Spinal cord (tissue), 10 donors: ENCODE data around the gene LAPTM5. TPM values are rescaled to one million over a fixed set of nuclear protein-coding genes. Genes with fewer than 3 reads are reported as not detected.

Source experiments
- DNase-seq, 6 donors: peaks; one replicate each; pipeline versions ENCODE4 v3.0.0 to v3.0.0-alpha.2; 2013 to 2015; ENCODE audit warnings: low spot score in 6 of 6, low read depth in 4 of 6
- H3K27ac ChIP-seq: one replicate; pipeline ENCODE4 v1.5.1; 2013; ENCODE audit warnings: low read depth, low read length, control low read depth
- H3K27me3 ChIP-seq: one replicate; pipeline ENCODE4 v1.6.1; 2013; ENCODE audit warnings: low read length; ENCODE audit not compliant: control insufficient read depth, insufficient read depth
- H3K36me3 ChIP-seq: one replicate; pipeline ENCODE4 v1.6.1; 2013; ENCODE audit warnings: low read length; ENCODE audit not compliant: control insufficient read depth, insufficient read depth
- H3K4me1 ChIP-seq: one replicate; pipeline ENCODE4 v1.6.1; 2013; ENCODE audit warnings: low read length; ENCODE audit not compliant: control insufficient read depth, insufficient read depth
- H3K4me3 ChIP-seq: one replicate; pipeline ENCODE4 v1.5.1; 2013; ENCODE audit warnings: low read depth, low read length, control low read depth
- H3K9me3 ChIP-seq: one replicate; pipeline ENCODE4 v1.6.1; 2013; ENCODE audit warnings: low read length; ENCODE audit not compliant: control insufficient read depth, insufficient read depth
- WGBS: methylation state at CpG from one replicate; pipeline ENCODE4 v1.1.5; 2013; ENCODE audit warnings: missing lambda C conversion rate; ENCODE audit not compliant: insufficient coverage; 5-methylcytosine and 5-hydroxymethylcytosine counted together
- polyA plus RNA-seq, 2 donors: library from polyadenylated mRNA; unstranded; fragments of 120-200 nt; gene quantifications; one replicate each; pipeline ENCODE4 v1.2.1, GENCODE V29; 2013; ENCODE audit not compliant: insufficient read length in 2 of 2
- total RNA-seq, 2 donors: library from RNA; depleted of rRNA in 1 of 2; stranded (reverse); fragments of 120-200 nt in 1 of 2; fragments of >200 nt in 1 of 2; gene quantifications; one replicate each; pipeline versions ENCODE4 v1.2.3 to v1.2.4, GENCODE V29; 2013 to 2014
- donor health status: healthy.

The LAPTM5 gene
- total and polyA plus RNA-seq, 4 donors, result 13.8 to 55.0 (median 39.6) TPM

DNA sequence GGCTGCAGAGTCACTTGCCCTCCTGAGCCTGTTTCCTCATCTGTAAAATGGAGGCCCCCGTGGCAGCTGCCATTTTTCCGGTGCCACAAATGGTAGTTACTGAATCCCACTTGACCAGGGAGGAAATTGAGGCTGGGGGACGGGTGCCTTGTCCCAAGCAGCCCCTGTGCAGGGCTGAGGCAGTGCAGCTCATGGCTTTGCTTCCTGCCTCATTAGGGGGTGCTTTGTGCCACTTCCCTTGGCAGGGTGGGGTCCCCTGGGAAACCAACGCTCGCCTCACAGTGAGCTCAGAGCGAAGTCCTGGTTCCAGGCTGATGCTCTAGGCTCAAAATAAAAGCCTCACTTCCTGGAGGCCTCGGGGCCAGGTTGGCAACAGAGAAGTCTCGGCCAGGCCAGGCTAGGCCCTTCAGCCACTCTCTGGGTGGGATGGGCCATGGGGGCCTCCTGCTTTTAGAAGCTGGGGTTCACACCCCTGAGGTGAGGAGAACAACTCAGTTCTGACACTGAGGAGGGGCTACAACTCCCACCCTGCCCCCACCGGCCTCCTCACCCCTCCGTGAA lies 6.8 kb downstream of the LAPTM5 start:
- no peak overlapping the region for H3K27ac ChIP-seq

DNA sequence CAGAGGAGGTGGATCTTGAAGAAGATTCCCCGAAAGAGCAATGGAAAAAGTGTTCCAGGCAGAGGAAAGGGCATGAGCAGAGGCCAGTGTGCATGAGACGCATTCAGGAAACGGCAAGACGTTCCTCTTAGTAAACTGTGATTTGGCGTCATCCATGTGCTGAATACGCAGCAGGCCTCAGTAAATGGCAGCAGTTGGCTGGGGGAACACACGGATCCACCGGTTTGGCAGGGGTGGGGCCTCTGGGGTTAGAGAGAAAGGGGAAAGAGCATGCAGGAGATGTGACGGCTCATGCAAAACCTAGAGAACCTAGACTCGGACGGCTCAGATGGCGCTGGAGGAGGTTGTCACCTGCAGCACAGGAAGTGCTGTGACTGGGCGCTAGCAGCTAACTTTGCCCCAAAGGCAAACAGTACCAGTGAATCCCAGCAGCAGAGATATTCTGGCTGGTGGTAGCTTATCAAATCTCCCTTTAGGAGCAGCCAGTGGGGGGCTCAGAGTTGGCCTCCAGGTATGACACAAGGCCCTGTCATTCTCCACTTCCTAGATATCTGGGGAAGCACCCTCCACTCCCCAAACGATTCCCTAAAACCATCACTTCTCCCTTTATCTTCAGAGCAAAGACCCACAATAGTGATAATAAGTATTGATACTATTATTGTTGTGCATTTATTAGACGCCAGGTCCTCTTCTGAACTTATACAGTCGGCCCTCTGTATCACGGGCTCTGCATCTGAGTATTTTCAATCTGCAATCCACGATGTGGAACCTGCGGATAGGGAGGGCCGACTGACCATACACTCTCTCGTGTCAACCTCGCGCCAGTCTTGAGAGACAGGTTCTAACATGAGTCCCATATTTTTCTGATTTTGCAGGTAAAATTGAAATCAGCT lies 7.6 kb downstream of the LAPTM5 start:
- DNase-seq, result no peak
- Histone ChIP-seq H3K27me3 (no peaks in the 10 kb centered on the region), H3K4me1 (peaks cover 40% of the 10 kb centered on the region), H3K9me3 (no peaks in the 10 kb centered on the region), H3K36me3 (no peaks in the 10 kb centered on the region), H3K4me3 (no peak overlapping the region), H3K27ac (peak overlapping the region; percentile 73)
- 84% methylated on average over 22 of the region's 23 CpGs for WGBS

More for the DNA sequence above, 6.8 kb downstream of the LAPTM5 start:
- peaks cover 40% of the 10 kb centered on the region for H3K4me1 ChIP-seq
- H3K4me3 ChIP-seq, result no peak overlapping the region
- H3K27me3 ChIP-seq, result no peaks in the 10 kb centered on the region
- H3K9me3 ChIP-seq, result no peaks in the 10 kb centered on the region
- 85% methylated on average over 10 of the region's 10 CpGs for WGBS
- no peaks in the 10 kb centered on the region for H3K36me3 ChIP-seq
- DNase-seq, result no peak

DNA sequence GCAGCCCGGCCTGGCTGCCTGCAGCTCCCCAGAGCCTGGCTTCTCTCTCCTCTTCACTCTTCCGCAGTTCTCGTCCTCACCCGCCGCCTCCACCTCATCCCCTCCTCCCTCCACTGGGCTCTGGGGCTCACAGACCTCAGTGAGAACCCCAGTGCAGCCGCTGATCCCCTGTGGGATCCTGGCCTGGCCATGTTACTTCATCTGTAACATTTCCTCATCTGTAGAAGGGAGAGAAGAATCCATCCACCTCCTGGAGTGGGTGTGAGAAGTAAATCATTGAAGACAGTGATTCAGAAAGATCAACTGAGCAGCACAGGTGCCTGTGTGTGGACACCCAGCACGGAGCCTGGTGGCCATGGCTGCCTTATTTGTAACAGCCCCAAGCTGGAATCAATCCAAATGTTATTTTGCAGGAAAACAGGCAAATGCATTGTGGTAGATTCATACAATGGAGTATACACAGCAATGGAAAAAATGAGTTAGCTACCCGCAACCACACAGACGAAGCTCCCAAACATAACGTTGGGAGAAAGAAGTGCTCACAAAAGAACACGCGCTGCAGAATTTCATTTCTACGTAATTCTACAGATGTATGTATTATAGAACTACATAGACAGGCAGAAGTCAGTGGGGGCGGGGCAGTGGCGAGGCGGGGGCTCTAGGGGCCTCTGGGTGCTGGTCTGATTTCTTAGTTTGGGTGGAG lies 8.7 kb downstream of the LAPTM5 start:
- no peaks in the 10 kb centered on the region for H3K36me3 ChIP-seq
- peaks cover 40% of the 10 kb centered on the region for H3K4me1 ChIP-seq
- peak overlapping the region; percentile 73 for H3K27ac ChIP-seq
- DNase-seq, result peak in 2 of 6 donors; percentile 43 to 64
- H3K27me3 ChIP-seq, result no peaks in the 10 kb centered on the region
- H3K4me3 ChIP-seq, result no peak overlapping the region
- no peaks in the 10 kb centered on the region for H3K9me3 ChIP-seq
- 58% methylated on average over 7 of the region's 16 CpGs for WGBS

DNA sequence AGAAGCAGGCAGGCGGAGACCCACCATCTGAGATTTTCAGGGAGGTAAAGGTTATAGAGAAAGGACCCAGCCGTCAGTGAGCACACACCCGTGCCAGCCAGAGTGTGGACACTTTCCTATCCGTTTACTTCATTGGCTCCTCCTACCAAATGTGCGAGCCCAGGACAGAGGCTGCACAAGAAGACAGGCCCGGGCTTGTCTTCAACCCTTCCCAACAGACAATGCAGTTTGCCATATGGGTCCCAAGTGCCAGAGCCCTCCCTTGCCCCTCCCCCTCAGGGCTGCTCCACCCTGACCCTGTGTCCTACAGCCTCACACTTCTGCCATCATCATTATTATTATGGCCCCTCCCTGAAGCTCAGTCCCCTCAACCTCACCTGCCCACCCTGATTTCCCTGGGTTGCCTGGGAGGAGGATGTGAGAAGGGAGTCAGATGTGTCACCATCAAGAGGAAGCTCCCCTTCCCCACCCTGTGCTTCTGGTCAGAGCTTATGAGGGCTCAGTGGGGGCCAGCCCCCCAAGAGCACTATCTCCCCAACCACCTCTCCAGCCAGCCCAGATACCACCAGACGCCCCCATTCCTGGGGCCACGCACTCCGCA lies 9.4 kb downstream of the LAPTM5 start:
- no peaks in the 10 kb centered on the region for H3K36me3 ChIP-seq
- no peak for DNase-seq
- no peaks in the 10 kb centered on the region for H3K9me3 ChIP-seq
- H3K4me3 ChIP-seq, result no peak overlapping the region
- WGBS, result 53% methylated on average over 8 of the region's 9 CpGs
- H3K4me1 ChIP-seq, result peaks cover 40% of the 10 kb centered on the region
- no peaks in the 10 kb centered on the region for H3K27me3 ChIP-seq
- peak overlapping the region; percentile 73 for H3K27ac ChIP-seq

DNA sequence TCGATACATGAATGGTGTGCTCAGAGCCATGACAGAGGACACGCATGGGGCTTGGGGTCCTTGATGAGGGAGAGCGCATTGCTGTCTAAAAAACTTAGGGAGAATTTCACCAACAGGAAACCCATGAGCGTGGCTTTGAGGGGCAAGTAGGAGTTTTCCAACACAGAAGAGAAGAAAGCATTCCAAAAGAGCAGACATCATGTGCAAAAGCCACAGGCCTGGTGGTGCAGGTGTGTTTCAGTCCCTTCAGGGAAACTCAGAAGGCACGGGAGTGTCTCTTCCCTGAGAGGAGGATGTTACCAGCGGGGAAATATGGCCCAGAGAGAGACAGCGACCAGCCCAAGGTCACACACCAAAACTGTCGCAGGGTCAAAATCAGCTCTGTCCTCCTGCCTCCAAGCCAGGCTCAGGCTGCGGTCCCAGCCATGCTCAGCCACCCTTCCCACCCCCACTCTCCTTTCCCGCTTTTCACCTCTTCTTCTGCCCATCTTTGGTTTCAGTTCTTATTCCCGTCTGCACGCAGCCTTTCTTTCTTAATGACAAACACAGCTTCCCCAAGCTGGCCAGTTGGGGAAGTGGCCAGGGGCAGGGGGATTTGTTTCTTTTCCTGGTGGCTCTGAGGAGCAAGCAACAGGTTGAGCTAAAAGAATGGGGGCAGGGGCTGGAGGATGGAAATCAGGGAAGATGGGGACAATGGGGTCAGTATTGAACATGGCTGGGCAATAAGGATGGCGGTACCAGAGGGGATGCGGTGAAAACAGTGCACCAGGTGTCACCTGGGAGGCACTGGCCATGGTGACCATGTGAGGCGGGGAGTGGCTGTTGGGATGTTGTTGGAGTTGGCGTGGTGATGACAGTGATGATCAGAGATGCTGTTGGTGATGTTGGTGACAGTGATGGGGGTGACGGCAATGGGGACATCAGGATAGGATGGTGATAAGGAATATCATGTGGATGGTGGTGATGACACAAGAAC lies 10.3 kb downstream of the LAPTM5 start:
- Histone ChIP-seq H3K9me3 (no peaks in the 10 kb centered on the region), H3K4me1 (peaks cover 36% of the 10 kb centered on the region), H3K36me3 (no peaks in the 10 kb centered on the region), H3K27ac (no peak overlapping the region), H3K27me3 (no peaks in the 10 kb centered on the region), H3K4me3 (no peak overlapping the region)
- 89% methylated on average over 15 of the region's 17 CpGs for WGBS
- no peak for DNase-seq

DNA sequence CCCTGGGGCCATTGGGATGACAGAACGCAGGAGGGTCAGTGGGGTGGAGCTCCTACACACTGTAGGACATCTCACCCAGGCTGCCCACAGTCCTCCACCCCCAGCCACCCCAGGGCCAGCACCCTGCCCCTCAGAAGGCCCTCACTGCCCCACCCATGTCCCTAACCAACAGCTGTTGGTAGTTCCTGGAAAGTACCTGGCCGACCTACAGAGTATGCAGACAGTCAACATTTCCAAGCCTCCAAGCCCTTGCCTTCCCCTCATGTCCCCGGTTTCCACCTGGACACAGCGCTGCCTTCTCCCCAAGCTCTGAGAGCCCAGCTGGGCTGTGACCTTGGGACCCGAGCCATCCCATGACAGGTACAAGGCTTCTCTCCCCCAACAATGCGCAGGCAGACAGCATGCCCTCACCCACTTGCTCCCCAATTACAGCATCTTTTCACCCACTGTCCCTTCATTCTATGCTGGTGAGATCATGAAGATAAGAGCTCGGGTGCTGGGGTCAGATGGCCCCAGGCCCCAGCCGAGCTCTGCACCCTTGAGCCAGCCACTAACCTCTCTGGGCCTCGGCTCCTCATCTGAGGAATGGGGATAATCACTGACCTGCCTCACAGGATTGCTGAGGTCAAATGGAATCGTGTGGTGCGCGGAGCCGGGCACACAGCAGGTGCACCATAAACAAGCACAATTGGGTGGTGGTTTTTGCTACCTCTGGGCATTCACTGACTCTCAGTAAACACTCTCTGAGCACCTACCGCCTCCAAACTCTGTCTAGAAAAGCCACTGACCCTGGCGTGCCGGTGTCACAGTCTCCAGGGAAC lies 11.2 kb downstream of the LAPTM5 start:
- WGBS, result 78% methylated on average over 16 of the region's 16 CpGs
- H3K4me3 ChIP-seq, result no peak overlapping the region
- H3K36me3 ChIP-seq, result no peaks in the 10 kb centered on the region
- H3K4me1 ChIP-seq, result peaks cover 36% of the 10 kb centered on the region
- no peak overlapping the region for H3K27ac ChIP-seq
- DNase-seq, result no peak
- H3K9me3 ChIP-seq, result no peaks in the 10 kb centered on the region
- no peaks in the 10 kb centered on the region for H3K27me3 ChIP-seq

DNA sequence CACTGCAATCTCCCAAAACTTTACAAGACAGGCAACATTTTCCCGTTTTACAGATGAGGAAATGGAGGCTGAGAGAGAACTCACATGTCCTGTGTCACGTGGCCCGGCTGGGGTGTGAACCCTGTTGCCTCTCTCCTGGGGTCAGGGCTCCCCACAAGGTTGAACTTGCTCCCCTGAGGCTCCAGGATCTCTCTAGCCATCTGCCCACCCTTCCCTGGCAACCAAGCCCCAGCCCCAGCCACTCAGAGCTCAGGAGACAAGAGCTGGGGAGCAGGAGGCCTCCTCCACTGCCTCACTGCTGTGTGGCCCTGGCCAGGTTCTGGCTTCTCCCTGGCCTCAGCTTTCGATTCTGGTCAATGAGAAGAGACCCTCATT lies 11.8 kb downstream of the LAPTM5 start:
- Histone ChIP-seq H3K4me1 (peaks cover 32% of the 10 kb centered on the region), H3K27ac (no peak overlapping the region)

DNA sequence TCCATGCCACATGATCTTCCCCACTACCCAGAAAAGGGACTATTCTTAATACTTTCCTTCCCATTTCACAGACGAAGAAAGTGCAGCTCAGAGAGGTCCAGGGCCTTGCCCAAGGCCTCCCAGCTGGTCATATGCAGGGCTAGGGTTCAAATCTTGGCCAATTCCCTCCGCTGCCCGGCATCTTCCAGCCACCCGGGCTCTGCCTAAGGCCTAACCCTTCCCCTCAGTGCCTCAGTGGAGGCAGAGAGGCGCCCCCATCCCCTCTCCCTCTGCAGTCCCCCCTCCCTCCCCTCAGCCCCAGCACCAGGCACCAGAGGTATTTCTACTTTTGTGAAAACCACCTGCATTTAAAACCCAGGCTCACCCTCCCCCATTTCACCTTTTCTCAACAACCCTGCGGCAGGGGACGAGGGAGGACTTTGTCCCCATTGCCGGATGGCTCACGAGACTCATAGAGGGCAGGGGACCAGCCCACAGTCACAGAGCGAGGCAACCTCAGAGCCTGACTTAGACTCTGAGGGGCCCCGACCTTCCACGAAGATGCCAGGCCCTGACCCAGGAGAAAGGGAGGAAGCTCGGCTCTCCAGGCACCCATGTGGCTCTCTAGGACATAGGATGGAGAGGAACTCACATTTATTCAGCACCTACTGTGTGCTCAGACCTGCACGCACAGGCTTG lies 12.3 kb downstream of the LAPTM5 start:
- no peaks in the 10 kb centered on the region for H3K27me3 ChIP-seq
- no peak overlapping the region for H3K4me3 ChIP-seq
- H3K27ac ChIP-seq, result no peak overlapping the region
- H3K9me3 ChIP-seq, result no peaks in the 10 kb centered on the region
- 79% methylated on average over 11 of the region's 14 CpGs for WGBS
- no peaks in the 10 kb centered on the region for H3K36me3 ChIP-seq
- no peak for DNase-seq
- peaks cover 27% of the 10 kb centered on the region for H3K4me1 ChIP-seq

More for the DNA sequence above, 11.8 kb downstream of the LAPTM5 start:
- WGBS, result 79% methylated on average over 4 of the region's 4 CpGs
- Histone ChIP-seq H3K27me3 (no peaks in the 10 kb centered on the region), H3K36me3 (no peaks in the 10 kb centered on the region), H3K4me3 (no peak overlapping the region), H3K9me3 (no peaks in the 10 kb centered on the region)
- DNase-seq, result no peak
